Duodenal mucosa (tissue), 2 donors: ENCODE data around the gene LIFR.

Experiments
- H3K27ac ChIP-seq: one replicate; pipeline ENCODE4 v1.7.0; 2013; ENCODE audit warnings: low read depth, low read length
- H3K27me3 ChIP-seq, 2 donors: one replicate each; pipeline ENCODE4 v1.7.0; 2013; ENCODE audit warnings: low read length in 2 of 2, control low read depth in 1 of 2; ENCODE audit not compliant: insufficient read depth in 2 of 2, control insufficient read depth in 1 of 2
- H3K36me3 ChIP-seq, 2 donors: one replicate each; pipeline ENCODE4 v1.7.0; 2013; ENCODE audit warnings: low read length in 2 of 2, control low read depth in 1 of 2; ENCODE audit not compliant: insufficient read depth in 2 of 2, control insufficient read depth in 1 of 2
- H3K4me1 ChIP-seq, 2 donors: one replicate each; pipeline ENCODE4 v1.7.0; 2013; ENCODE audit warnings: low read length in 2 of 2, control low read depth in 1 of 2; ENCODE audit not compliant: insufficient read depth in 2 of 2, control insufficient read depth in 1 of 2
- H3K4me3 ChIP-seq, 2 donors: one replicate each; pipeline ENCODE4 v1.7.0; 2013; ENCODE audit warnings: low read length in 2 of 2, low read depth in 1 of 2
- H3K9ac ChIP-seq, 2 donors: one replicate each; pipeline ENCODE4 v1.7.0; 2013; ENCODE audit warnings: low read length in 2 of 2, low read depth in 1 of 2
- H3K9me3 ChIP-seq, 2 donors: one replicate each; pipeline ENCODE4 v1.7.0; 2013; ENCODE audit warnings: low read length in 2 of 2, control low read depth in 1 of 2; ENCODE audit not compliant: control insufficient read depth in 1 of 2

Gene LIFR

DNA sequence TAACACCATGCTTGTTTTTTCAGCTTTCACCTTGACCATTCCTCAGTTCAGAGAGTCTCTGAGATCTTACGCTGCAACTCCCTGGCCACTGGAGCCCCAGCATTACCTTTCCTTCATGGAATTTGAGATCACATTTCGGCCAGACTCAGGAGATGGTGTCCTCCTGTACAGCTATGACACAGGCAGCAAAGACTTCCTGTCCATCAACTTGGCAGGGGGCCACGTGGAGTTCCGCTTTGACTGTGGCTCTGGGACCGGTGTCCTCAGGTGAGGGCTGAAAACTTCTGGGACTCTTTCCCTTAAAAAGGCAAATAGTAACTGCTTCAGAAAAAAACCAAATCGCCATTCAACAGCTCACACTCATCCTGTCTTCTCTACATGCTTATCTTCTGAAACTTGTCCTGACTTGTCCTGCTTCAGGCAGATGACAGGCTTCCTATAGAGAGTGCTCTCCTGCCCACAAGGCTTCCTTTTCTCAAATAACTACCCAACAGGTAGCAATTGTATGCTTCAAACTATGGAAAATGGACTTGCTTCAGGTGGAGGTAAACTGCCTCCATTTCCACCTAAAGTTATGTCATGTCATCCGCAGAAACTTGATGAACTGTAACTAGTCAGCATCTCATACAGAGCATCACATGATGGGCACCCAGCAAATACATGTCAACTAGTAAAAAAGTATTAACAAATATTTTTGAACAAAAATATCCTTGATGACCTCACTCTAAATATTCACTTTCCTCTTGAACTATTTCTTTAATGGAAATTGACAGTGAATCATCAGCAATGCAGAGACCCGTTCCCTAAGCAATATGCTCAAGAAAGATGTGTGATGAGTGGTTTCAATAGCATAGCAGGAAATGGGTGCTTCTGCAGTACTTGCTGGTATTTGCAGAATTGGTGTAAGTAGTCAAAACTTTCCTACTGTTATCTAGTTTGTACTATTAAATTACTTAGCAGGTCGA is 129.2 kb downstream of the LIFR start:
- no peaks in the 10 kb centered on the region for H3K4me1 ChIP-seq
- H3K9ac ChIP-seq: no peak overlapping the region
- H3K27ac ChIP-seq: no peak overlapping the region
- H3K4me3 ChIP-seq: no peak overlapping the region
- no peaks in the 10 kb centered on the region for H3K27me3 ChIP-seq
- no peaks in the 10 kb centered on the region for H3K36me3 ChIP-seq
- no peaks in the 10 kb centered on the region for H3K9me3 ChIP-seq

DNA sequence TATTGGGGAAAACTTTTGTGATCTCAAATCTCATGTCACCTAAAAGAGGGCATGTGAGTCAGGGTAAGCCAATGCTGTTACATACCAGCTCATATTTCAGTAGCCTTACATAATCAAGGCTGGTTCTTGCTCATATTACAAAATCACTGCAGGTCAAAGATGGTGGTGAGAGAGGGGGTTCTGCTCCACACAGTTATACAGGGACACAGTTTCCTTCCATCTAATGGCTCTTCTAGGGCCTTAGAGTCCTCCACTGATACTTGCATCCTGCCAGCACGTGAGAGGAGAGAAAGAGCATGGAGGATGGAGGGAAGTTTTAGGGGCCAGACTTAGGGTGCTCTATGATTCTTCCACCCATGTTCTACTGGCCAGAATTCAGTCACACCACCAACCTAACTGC is 130.0 kb downstream of the LIFR start:
- Histone ChIP-seq H3K27me3 (no peaks in the 10 kb centered on the region), H3K9ac (no peak overlapping the region), H3K4me1 (no peaks in the 10 kb centered on the region), H3K9me3 (no peaks in the 10 kb centered on the region), H3K27ac (no peak overlapping the region), H3K4me3 (no peak overlapping the region), H3K36me3 (no peaks in the 10 kb centered on the region)
